RWPE2 (cell line): ENCODE data around the gene PRKAG2.

Experiments
- ATAC-seq: fragments of 200-7000 bp; cut with Tn5 transposase; 3 replicates; pipeline ENCODE4 v1.9.1; 2021; ENCODE audit warnings: low read depth
- DNase-seq: peaks from one replicate; pipeline ENCODE4 v3.0.0-alpha.2; 2020; ENCODE audit warnings: low spot score
- H3K27ac ChIP-seq: fragments of 450-650 bp; 2 replicates; pipeline ENCODE4 v1.5.1; 2017; ENCODE audit warnings: mild to moderate bottlenecking; ENCODE audit not compliant: poor library complexity, severe bottlenecking
- H3K27me3 ChIP-seq: fragments of 250-450 bp; sonication (Bioruptor Pico); 2 replicates; pipeline ENCODE4 v1.5.1; 2021; ENCODE audit warnings: mild to moderate bottlenecking, moderate library complexity; ENCODE audit not compliant: insufficient read depth, poor library complexity, severe bottlenecking
- H3K36me3 ChIP-seq: fragments of 250-450 bp; sonication (Bioruptor Pico); 2 replicates; pipeline ENCODE4 v1.5.1; 2020; ENCODE audit warnings: low read depth, mild to moderate bottlenecking, moderate library complexity
- H3K4me1 ChIP-seq: fragments of 250-450 bp; sonication (Bioruptor Pico); 2 replicates; pipeline ENCODE4 v1.5.1; 2021; ENCODE audit warnings: mild to moderate bottlenecking, moderate library complexity; ENCODE audit not compliant: insufficient read depth, poor library complexity, severe bottlenecking
- H3K4me3 ChIP-seq: fragments of 250-450 bp; sonication (Bioruptor Pico); 2 replicates; pipeline ENCODE4 v1.5.1; 2021; ENCODE audit warnings: mild to moderate bottlenecking, moderate library complexity; ENCODE audit not compliant: severe bottlenecking
- H3K9me3 ChIP-seq: fragments of 250-450 bp; sonication (Bioruptor Pico); 2 replicates; pipeline ENCODE4 v1.5.1; 2021; ENCODE audit warnings: mild to moderate bottlenecking, moderate library complexity; ENCODE audit not compliant: severe bottlenecking
- TF ChIP-seq, protein P1 (sequence below): fragments of 450-650 bp; IDR thresholded peaks from one replicate; pipeline ENCODE4 v1.5.1; 2017; ENCODE audit warnings: mild to moderate bottlenecking, moderate library complexity; ENCODE audit not compliant: poor library complexity, severe bottlenecking

PRKAG2 gene

GRCh38 chr7:151679881-151680612, 196.9 kb downstream of the PRKAG2 start:
- Histone ChIP-seq H3K27me3 (no peaks in the 10 kb centered on the region), H3K9me3 (no peaks in the 10 kb centered on the region), H3K36me3 (no peaks in the 10 kb centered on the region), H3K27ac (no peak overlapping the region), H3K4me1 (peaks cover 10% of the 10 kb centered on the region), H3K4me3 (no peak overlapping the region)
- TF ChIP-seq, protein P1, sequence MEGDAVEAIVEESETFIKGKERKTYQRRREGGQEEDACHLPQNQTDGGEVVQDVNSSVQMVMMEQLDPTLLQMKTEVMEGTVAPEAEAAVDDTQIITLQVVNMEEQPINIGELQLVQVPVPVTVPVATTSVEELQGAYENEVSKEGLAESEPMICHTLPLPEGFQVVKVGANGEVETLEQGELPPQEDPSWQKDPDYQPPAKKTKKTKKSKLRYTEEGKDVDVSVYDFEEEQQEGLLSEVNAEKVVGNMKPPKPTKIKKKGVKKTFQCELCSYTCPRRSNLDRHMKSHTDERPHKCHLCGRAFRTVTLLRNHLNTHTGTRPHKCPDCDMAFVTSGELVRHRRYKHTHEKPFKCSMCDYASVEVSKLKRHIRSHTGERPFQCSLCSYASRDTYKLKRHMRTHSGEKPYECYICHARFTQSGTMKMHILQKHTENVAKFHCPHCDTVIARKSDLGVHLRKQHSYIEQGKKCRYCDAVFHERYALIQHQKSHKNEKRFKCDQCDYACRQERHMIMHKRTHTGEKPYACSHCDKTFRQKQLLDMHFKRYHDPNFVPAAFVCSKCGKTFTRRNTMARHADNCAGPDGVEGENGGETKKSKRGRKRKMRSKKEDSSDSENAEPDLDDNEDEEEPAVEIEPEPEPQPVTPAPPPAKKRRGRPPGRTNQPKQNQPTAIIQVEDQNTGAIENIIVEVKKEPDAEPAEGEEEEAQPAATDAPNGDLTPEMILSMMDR: no peak
- DNase-seq (no peak), ATAC-seq (no peak)

DNA sequence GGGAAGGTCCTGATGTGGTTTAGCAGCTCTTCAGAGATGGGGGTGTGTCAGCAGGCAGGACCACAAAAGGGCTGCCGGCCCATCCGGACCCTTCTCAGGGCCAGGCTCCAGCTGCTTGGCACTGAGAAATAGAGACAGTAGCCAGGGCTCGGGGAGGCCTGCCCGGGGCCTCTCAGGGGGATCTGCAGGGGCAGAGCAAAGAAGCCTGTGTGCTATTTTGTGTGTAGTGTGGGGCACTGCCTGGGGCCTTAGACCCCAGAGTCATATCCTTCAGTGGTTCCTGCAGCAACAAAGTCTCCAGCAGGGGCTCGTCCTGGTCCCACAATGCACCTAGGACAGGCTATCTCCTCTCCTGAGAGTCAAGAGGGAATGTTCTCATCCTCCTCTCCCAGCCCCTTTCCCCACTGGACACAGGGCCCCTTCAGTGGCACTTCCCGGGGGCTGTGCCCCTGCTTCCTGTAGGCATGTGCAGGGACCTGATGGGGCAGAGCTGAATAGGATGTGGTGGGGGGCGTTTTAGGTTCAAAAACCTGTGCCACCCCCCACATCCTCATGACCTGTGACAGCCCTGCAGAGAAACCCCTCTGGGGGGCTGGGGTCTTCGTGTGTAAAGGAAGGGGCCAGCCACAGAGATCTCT, 197.7 kb downstream of the PRKAG2 start:
- no peak for ATAC-seq
- TF ChIP-seq, protein P1: no peak
- H3K9me3 ChIP-seq: no peaks in the 10 kb centered on the region
- no peaks in the 10 kb centered on the region for H3K36me3 ChIP-seq
- no peak overlapping the region for H3K27ac ChIP-seq
- H3K4me3 ChIP-seq: no peak overlapping the region
- no peak for DNase-seq
- peaks cover 10% of the 10 kb centered on the region for H3K4me1 ChIP-seq
- no peaks in the 10 kb centered on the region for H3K27me3 ChIP-seq

DNA sequence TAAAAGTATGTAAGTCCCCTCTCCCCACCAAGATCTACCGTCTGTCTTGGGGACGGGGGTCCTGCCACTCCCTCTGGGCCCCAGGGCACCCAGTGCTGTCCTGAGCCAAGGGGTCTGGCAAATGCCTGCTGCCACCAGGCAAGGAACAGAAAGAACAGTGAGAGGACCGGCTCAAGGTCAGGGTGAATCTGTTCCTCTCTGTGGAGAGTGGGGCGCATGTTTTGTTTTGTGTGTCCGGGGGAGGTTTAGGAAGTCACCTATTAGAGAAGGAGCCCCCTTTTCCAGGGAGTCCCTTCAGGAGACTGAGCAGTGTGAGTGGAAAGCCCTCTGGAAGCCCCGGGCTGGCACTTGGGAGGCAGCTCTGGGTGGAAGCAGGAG, 198.7 kb downstream of the PRKAG2 start:
- Histone ChIP-seq H3K27ac (no peak overlapping the region), H3K9me3 (no peaks in the 10 kb centered on the region), H3K27me3 (no peaks in the 10 kb centered on the region), H3K4me1 (peaks cover 10% of the 10 kb centered on the region), H3K36me3 (no peaks in the 10 kb centered on the region), H3K4me3 (no peak overlapping the region)
- DNase-seq (no peak), ATAC-seq (no peak)
- TF ChIP-seq, protein P1: no peak

GRCh38 chr7:151677581-151678226, 199.2 kb downstream of the PRKAG2 start:
- TF ChIP-seq, protein P1: no peak
- H3K27me3 ChIP-seq: no peaks in the 10 kb centered on the region
- peaks cover 10% of the 10 kb centered on the region for H3K4me1 ChIP-seq
- H3K4me3 ChIP-seq: no peak overlapping the region
- DNase-seq: no peak
- H3K36me3 ChIP-seq: no peaks in the 10 kb centered on the region
- no peaks in the 10 kb centered on the region for H3K9me3 ChIP-seq
- ATAC-seq: no peak
- H3K27ac ChIP-seq: no peak overlapping the region

DNA sequence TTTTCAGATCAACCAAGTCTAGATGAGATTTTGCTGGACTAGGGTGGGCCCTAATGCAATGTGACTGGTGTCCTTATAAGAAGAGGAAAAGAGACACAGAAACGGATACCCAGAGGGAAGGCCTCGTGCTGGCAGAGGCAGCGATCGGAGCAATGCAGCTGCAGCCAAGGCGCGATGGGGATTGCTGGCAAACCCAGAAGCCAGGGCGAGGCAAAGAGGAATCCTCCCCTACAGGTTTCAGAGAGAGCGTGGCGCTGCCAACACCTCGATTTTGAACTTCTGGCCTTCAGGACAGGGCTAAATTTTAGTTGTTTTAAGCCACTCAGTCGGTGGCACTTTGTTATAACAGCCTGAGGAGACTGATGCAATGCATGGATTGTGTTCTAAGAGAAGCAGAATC, 200.2 kb downstream of the PRKAG2 start:
- no peaks in the 10 kb centered on the region for H3K27me3 ChIP-seq
- H3K9me3 ChIP-seq: no peaks in the 10 kb centered on the region
- ATAC-seq (no peak), DNase-seq (no peak)
- peaks cover 12% of the 10 kb centered on the region for H3K4me1 ChIP-seq
- no peak overlapping the region for H3K27ac ChIP-seq
- H3K4me3 ChIP-seq: no peak overlapping the region
- H3K36me3 ChIP-seq: no peaks in the 10 kb centered on the region
- TF ChIP-seq, protein P1: no peak
